HEK293 (cell line): Measurements from ENCODE around the gene IGSF9B.

Experiments used
- CTCF ChIA-PET: fragments of 350-600 bp; formaldehyde crosslinking; extraction: SDS; loops from one replicate; lab custom pipeline; 2021; ENCODE audit warnings: antibody characterized with exemption; lab: Yijun Ruan, JAX
- POLR2A ChIA-PET: fragments of 300-600 bp; formaldehyde crosslinking; extraction: SDS; loops from one replicate; lab custom pipeline; 2020; ENCODE audit warnings: antibody characterized with exemption, inconsistent platforms; lab: Yijun Ruan, JAX
- H3K27ac ChIP-seq: fragments of 200-500 bp; sonication (Bioruptor generic); 2 replicates; pipeline ENCODE4 v1.5.1; 2014; ENCODE audit warnings: low read depth, low read length, control low read depth, inconsistent platforms; ENCODE audit errors: extremely low read depth
- H3K36me3 ChIP-seq, 2 experiments: fragments of 200-500 bp in 1 of 2; sonication (Bioruptor generic) in 1 of 2; 1 replicate in 1 of 2; 2 replicates in 1 of 2; pipeline ENCODE4 v1.5.1; 2014 to 2017; ENCODE audit warnings: inconsistent platforms in 2 of 2, low read length in 2 of 2; ENCODE audit not compliant: control insufficient read depth in 2 of 2, insufficient read depth in 1 of 2
- H3K4me1 ChIP-seq: fragments of 200-500 bp; sonication (Bioruptor generic); 2 replicates; pipeline ENCODE4 v1.5.1; 2014; ENCODE audit warnings: mild to moderate bottlenecking, low read length, inconsistent platforms; ENCODE audit not compliant: control insufficient read depth, insufficient read depth
- H3K4me3 ChIP-seq: 2 replicates; pipeline ENCODE4 v1.5.1; 2011; ENCODE audit warnings: low read depth, mild to moderate bottlenecking, control low read depth, low read length, moderate library complexity
- H3K9me3 ChIP-seq: fragments of 200-500 bp; sonication (Bioruptor generic); 2 replicates; pipeline ENCODE4 v1.5.1; 2014; ENCODE audit warnings: low read depth, low read length, inconsistent platforms; ENCODE audit not compliant: control insufficient read depth, insufficient read depth
- PRDM1 ChIP-seq: fragments of 450-650 bp; formaldehyde crosslinking; IDR thresholded peaks from 2 replicates; pipeline ENCODE4; 2016; ENCODE audit warnings: missing biosample characterization, missing genetic modification characterization
- SCRT1 ChIP-seq: fragments of 450-650 bp; formaldehyde crosslinking; IDR thresholded peaks from 2 replicates; pipeline ENCODE4 v1.5.1; 2016; ENCODE audit warnings: missing biosample characterization, missing genetic modification characterization, borderline replicate concordance
- TRIM28 ChIP-seq: IDR thresholded peaks from 2 replicates; pipeline ENCODE4 v1.6.1; 2011; ENCODE audit warnings: low read length, control low read depth, borderline replicate concordance
- ZBTB8A ChIP-seq: fragments of 450-650 bp; formaldehyde crosslinking; IDR thresholded peaks from 2 replicates; pipeline ENCODE4 v1.5.1; 2016; ENCODE audit warnings: missing biosample characterization, missing genetic modification characterization
- ZNF248 ChIP-seq: fragments of 450-650 bp; formaldehyde crosslinking; IDR thresholded peaks from 2 replicates; pipeline ENCODE4 v1.5.1; 2017; ENCODE audit warnings: missing biosample characterization, missing genetic modification characterization
- ZNF292 ChIP-seq: fragments of 450-650 bp; formaldehyde crosslinking; IDR thresholded peaks from 2 replicates; pipeline ENCODE4 v1.5.1; 2016; ENCODE audit warnings: low read depth, missing biosample characterization, missing genetic modification characterization, borderline replicate concordance
- ZNF324 ChIP-seq: fragments of 450-650 bp; formaldehyde crosslinking; IDR thresholded peaks from 2 replicates; pipeline ENCODE4 v1.5.1; 2016; ENCODE audit warnings: missing biosample characterization, missing genetic modification characterization
- ZNF366 ChIP-seq: fragments of 450-650 bp; formaldehyde crosslinking; conservative IDR thresholded peaks from 2 replicates; pipeline ENCODE4 v1.5.1; 2016; ENCODE audit warnings: missing biosample characterization, missing genetic modification characterization
- ZNF433 ChIP-seq: fragments of 450-650 bp; formaldehyde crosslinking; IDR thresholded peaks from 2 replicates; pipeline ENCODE4 v1.5.1; 2016; ENCODE audit warnings: missing biosample characterization, missing genetic modification characterization, low read depth
- ZNF513 ChIP-seq: fragments of 450-650 bp; IDR thresholded peaks from 2 replicates; pipeline ENCODE4 v1.5.1; 2018; ENCODE audit warnings: missing biosample characterization, missing genetic modification characterization
- ZNF514 ChIP-seq: fragments of 450-650 bp; formaldehyde crosslinking; IDR thresholded peaks from 2 replicates; pipeline ENCODE4 v1.5.1; 2016; ENCODE audit warnings: missing biosample characterization, missing genetic modification characterization
- ZNF518A ChIP-seq: fragments of 450-650 bp; formaldehyde crosslinking; conservative IDR thresholded peaks from 2 replicates; pipeline ENCODE4 v1.5.1; 2016; ENCODE audit warnings: low read depth, missing biosample characterization, missing genetic modification characterization
- ZNF560 ChIP-seq: fragments of 450-650 bp; formaldehyde crosslinking; IDR thresholded peaks from 2 replicates; pipeline ENCODE4 v1.5.1; 2017; ENCODE audit warnings: missing biosample characterization, missing genetic modification characterization, borderline replicate concordance
- ZNF571 ChIP-seq: fragments of 450-650 bp; formaldehyde crosslinking; IDR thresholded peaks from 2 replicates; pipeline ENCODE4 v1.5.0; 2017; ENCODE audit warnings: missing biosample characterization, missing genetic modification characterization
- ZNF585B ChIP-seq: fragments of 450-650 bp; formaldehyde crosslinking; IDR thresholded peaks from 2 replicates; pipeline ENCODE4 v1.5.1; 2016; ENCODE audit warnings: missing biosample characterization, missing genetic modification characterization
- ZNF600 ChIP-seq: fragments of 450-650 bp; formaldehyde crosslinking; IDR thresholded peaks from 2 replicates; pipeline ENCODE4 v1.5.1; 2016; ENCODE audit warnings: missing biosample characterization, missing genetic modification characterization
- ZNF629 ChIP-seq: fragments of 450-650 bp; formaldehyde crosslinking; IDR thresholded peaks from 2 replicates; pipeline ENCODE4 v1.5.1; 2017; ENCODE audit warnings: missing biosample characterization, missing genetic modification characterization
- ZNF639 ChIP-seq: fragments of 450-650 bp; formaldehyde crosslinking; IDR thresholded peaks from 2 replicates; pipeline ENCODE4 v1.5.1; 2016; ENCODE audit warnings: missing biosample characterization, missing genetic modification characterization
- ZNF677 ChIP-seq: fragments of 450-650 bp; IDR thresholded peaks from 2 replicates; pipeline ENCODE4 v1.5.0; 2018; ENCODE audit warnings: missing biosample characterization, mild to moderate bottlenecking, missing genetic modification characterization, moderate library complexity
- ZNF791 ChIP-seq: fragments of 450-650 bp; formaldehyde crosslinking; IDR thresholded peaks from 2 replicates; pipeline ENCODE4 v1.5.1; 2016; ENCODE audit warnings: missing biosample characterization, missing genetic modification characterization
- ZNF837 ChIP-seq: fragments of 450-650 bp; formaldehyde crosslinking; IDR thresholded peaks from 2 replicates; pipeline ENCODE4 v1.5.1; 2016; ENCODE audit warnings: missing biosample characterization, missing genetic modification characterization
- ZSCAN16 ChIP-seq: fragments of 450-650 bp; formaldehyde crosslinking; IDR thresholded peaks from 2 replicates; pipeline ENCODE4 v1.5.1; 2016; ENCODE audit warnings: missing biosample characterization, missing genetic modification characterization
- TF ChIP-seq, protein P1 (sequence below): fragments of 450-650 bp; formaldehyde crosslinking; IDR thresholded peaks from 2 replicates; pipeline ENCODE4 v1.5.1; 2016; ENCODE audit warnings: missing biosample characterization, missing genetic modification characterization, borderline replicate concordance

The IGSF9B gene

GRCh38 chr11:133920109-133920990 lies 36.4 kb downstream of the IGSF9B start:
- Histone ChIP-seq H3K4me3 (no peak overlapping the region), H3K36me3 (peaks cover 0 to 31% of the 10 kb centered on the region in 2 experiments; a peak in 1 of 3 replicates), H3K9me3 (no peaks in the 10 kb centered on the region), H3K27ac (no peak overlapping the region), H3K4me1 (no peaks in the 10 kb centered on the region)
- CTCF ChIA-PET = interaction anchor here (0.6 to 1.2 kb wide), 2 partner anchors 8 to 556 kb away, joined by 3 read pairs; no protein-coding TSS in a partner anchor
- TF ChIP-seq SCRT1 (no peak), TRIM28 (no peak), ZNF629 (tag by site-specific recombination) (no peak), ZNF560 (tag by site-specific recombination) (no peak), ZNF366 (tag by site-specific recombination) (no peak), ZNF571 (tag by site-specific recombination) (no peak), ZNF324 (tag by site-specific recombination) (no peak), ZNF292 (tag by site-specific recombination) (no peak), ZSCAN16 (tag by site-specific recombination) (no peak), ZNF248 (tag by site-specific recombination) (no peak), ZNF585B (tag by site-specific recombination) (no peak), ZNF677 (tag by site-specific recombination) (no peak)
- POLR2A ChIA-PET = no interaction called here

- Histone ChIP-seq H3K9me3 (no peaks in the 10 kb centered on the region), H3K4me1 (no peaks in the 10 kb centered on the region), H3K27ac (no peak overlapping the region), H3K4me3 (no peak overlapping the region), H3K36me3 (peaks cover 0 to 23% of the 10 kb centered on the region in 2 experiments; a peak in 1 of 3 replicates)
- ChIA-PET POLR2A (no interaction called here), CTCF (interaction anchor here (0.6 to 1.2 kb wide), 2 partner anchors 8 to 557 kb away, joined by 3 read pairs; no protein-coding TSS in a partner anchor)
- TF ChIP-seq ZNF791 (tag by site-specific recombination) = no peak
- TF ChIP-seq ZNF513 (tag by site-specific recombination) = no peak
- TF ChIP-seq ZNF433 (tag by site-specific recombination) = no peak
- TF ChIP-seq ZNF639 (tag by site-specific recombination) = no peak
- TF ChIP-seq ZNF514 (tag by site-specific recombination) = no peak
- TF ChIP-seq ZNF837 = no peak
- no peak for TF ChIP-seq ZNF600 (tag by site-specific recombination)
- no peak for TF ChIP-seq ZBTB8A
- TF ChIP-seq PRDM1 (tag by site-specific recombination) = no peak
- no peak for TF ChIP-seq ZNF518A (tag by site-specific recombination)
- TF ChIP-seq, protein P1, sequence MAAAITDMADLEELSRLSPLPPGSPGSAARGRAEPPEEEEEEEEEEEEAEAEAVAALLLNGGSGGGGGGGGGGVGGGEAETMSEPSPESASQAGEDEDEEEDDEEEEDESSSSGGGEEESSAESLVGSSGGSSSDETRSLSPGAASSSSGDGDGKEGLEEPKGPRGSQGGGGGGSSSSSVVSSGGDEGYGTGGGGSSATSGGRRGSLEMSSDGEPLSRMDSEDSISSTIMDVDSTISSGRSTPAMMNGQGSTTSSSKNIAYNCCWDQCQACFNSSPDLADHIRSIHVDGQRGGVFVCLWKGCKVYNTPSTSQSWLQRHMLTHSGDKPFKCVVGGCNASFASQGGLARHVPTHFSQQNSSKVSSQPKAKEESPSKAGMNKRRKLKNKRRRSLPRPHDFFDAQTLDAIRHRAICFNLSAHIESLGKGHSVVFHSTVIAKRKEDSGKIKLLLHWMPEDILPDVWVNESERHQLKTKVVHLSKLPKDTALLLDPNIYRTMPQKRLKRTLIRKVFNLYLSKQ (tag by site-specific recombination) = no peak
Observed at GRCh38 chr11:133919330-133920108, 37.2 kb downstream of the IGSF9B start.
